Measurements from ENCODE around the gene ITGB2. TPM values are rescaled to one million over a fixed set of nuclear protein-coding genes. Genes with fewer than 3 reads are reported as not detected.

Gene ITGB2
- total RNA-seq, 1 donor from 2014 or later: 0.74 TPM

DNA sequence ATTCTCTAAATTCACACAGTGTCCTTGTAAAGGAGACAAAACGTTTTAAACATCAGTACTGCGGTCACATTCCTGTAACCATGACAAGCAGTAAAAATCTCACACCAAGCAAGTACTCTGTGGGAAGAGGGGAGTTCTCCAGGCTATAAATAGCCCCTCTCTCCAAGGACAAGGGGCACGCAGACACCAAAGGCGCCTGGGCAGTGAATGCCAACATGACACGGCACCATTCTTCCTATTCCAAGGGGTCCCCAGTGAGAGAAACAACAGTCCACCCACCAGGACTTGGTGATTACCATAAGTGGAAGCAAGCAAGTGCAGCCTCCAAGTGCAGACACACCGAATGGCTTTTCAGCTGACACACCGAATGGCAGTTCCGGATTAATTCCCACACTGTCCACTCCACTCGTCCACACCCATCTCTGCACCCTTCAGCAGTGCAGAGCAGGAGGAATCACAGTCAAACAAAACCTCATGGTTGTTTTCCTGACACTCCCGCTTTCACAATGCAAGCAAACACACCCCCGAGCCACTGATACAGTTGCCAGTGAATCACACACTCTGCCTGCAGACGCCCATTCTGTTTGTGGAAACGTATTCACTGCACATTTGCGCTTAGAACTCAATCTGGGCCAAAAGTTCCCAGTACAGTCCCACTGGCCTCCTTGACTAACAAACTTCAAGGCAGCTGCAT, 49.0 kb downstream of the ITGB2 start:
- no peaks in the 10 kb centered on the region for H3K27me3 Mint-ChIP-seq (ENCODE audit: low read depth)
- H3K9me3 Mint-ChIP-seq: no peaks in the 10 kb centered on the region
- DNase-seq (ENCODE audit: low spot score in 2 of 2, unreplicated experiment in 2 of 2): no peak
- no peaks in the 10 kb centered on the region for H3K36me3 Mint-ChIP-seq
- H3K4me1 Mint-ChIP-seq: peaks cover 67% of the 10 kb centered on the region
- H3K27ac Mint-ChIP-seq: peak overlapping the region; percentile 94
- TF ChIP-seq CTCF (IDR thresholded peaks at IDR 0.05; ENCODE audit: unreplicated experiment): no peak
- H3K4me3 Mint-ChIP-seq: peak overlapping the region; percentile 91

- DNase-seq (ENCODE audit: low spot score in 2 of 2, unreplicated experiment in 2 of 2): no peak
- Mint-ChIP-seq H3K27ac (peak overlapping the region; percentile 94), H3K4me3 (peak overlapping the region; percentile 91), H3K4me1 (peaks cover 70% of the 10 kb centered on the region), H3K9me3 (no peaks in the 10 kb centered on the region), H3K36me3 (no peaks in the 10 kb centered on the region), H3K27me3 (ENCODE audit: low read depth) (no peaks in the 10 kb centered on the region)
- no peak for TF ChIP-seq CTCF (IDR thresholded peaks at IDR 0.05; ENCODE audit: unreplicated experiment)
Measured at GRCh38 chr21:44870748-44871495, 49.8 kb downstream of the ITGB2 start.

GRCh38 chr21:44869781-44870747, 50.6 kb downstream of the ITGB2 start:
- H3K27me3 Mint-ChIP-seq (ENCODE audit: low read depth): no peaks in the 10 kb centered on the region
- DNase-seq (ENCODE audit: low spot score in 2 of 2, unreplicated experiment in 2 of 2): no peak
- H3K27ac Mint-ChIP-seq: peak overlapping the region; percentile 86
- H3K4me3 Mint-ChIP-seq: peak overlapping the region; percentile 45
- no peaks in the 10 kb centered on the region for H3K9me3 Mint-ChIP-seq
- H3K36me3 Mint-ChIP-seq: peaks cover 4% of the 10 kb centered on the region
- H3K4me1 Mint-ChIP-seq: peaks cover 63% of the 10 kb centered on the region
- no peak for TF ChIP-seq CTCF (IDR thresholded peaks at IDR 0.05; ENCODE audit: unreplicated experiment)

DNA sequence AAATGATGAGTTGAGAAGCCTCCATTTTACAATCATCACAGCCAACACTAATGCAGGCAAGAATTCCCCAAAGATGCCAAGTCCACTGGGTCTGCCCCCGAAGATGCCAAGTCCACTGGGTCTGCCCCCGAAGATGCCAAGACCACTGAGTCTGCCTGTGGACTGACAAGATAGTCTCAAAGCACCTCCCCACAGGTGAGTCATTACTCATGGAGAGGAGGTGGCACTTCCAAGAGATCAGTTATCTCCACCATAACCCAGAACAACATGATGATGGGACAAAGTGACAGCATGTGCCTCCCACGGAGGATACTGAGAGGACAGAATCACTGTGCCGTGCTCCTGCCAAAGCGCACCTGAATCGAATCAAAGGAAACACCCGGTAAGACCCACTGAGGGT, 52.0 kb downstream of the ITGB2 start:
- peaks cover 7% of the 10 kb centered on the region for H3K36me3 Mint-ChIP-seq

More for the DNA sequence above, 52.0 kb downstream of the ITGB2 start:
- no peak for TF ChIP-seq CTCF (IDR thresholded peaks at IDR 0.05; ENCODE audit: unreplicated experiment)
- Mint-ChIP-seq H3K4me3 (no peak overlapping the region), H3K4me1 (peaks cover 56% of the 10 kb centered on the region), H3K27me3 (ENCODE audit: low read depth) (no peaks in the 10 kb centered on the region), H3K27ac (peak overlapping the region; percentile 70), H3K9me3 (no peaks in the 10 kb centered on the region)
- DNase-seq (ENCODE audit: low spot score in 2 of 2, unreplicated experiment in 2 of 2): no peak
